ENCODE data around the gene FSTL5. TPM values are rescaled to one million over a fixed set of nuclear protein-coding genes. Genes with fewer than 3 reads are reported as not detected.

Gene FSTL5
- total and polyA plus RNA-seq, 2 of the 8 experiments (the other 6 are each of a cell fraction or from before 2014, with no cell fraction given), result 0.09 to 0.32 TPM

DNA sequence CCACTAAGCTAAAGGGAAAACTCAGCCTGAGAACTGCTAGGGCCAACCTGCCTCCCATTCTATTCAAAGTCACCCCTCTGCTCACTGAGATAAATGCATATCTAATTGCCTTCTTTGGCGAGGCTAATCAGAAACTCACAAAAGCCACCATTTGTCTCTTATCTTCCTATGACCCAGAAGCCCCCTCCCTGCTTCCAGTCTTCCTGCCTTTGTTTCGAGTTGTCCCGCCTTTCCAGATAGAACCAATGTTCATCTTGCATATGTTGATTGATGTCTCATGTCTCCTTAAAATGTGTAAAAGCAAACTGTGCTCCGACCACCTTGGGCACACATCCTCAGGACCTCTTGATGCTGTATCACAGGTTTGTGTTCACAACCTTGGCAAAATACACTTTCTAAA, 459.8 kb downstream of the FSTL5 start:
- ChIA-PET POLR2A (ENCODE audit: partially characterized antibody) (no interaction called here), CTCF (ENCODE audit: partially characterized antibody) (interaction anchor here (0.7 to 1.3 kb wide), 4 partner anchors 9 to 465 kb away, joined by 3 to 5 read pairs (median 3); no protein-coding TSS in a partner anchor)
- no peak overlapping the region for H3K27ac ChIP-seq (ENCODE audit: low read depth, low read length)
- H4K20me1 ChIP-seq (replicated peaks in 1 of 2; ENCODE audit: control insufficient read depth in 1 of 2, insufficient read depth in 2 of 2, low read length in 2 of 2), result no peaks in the 10 kb centered on the region
- H3K9me3 ChIP-seq (ENCODE audit: insufficient read depth in 2 of 2, low read depth in 1 of 2, low read length in 1 of 2), result no peaks in the 10 kb centered on the region
- no peak overlapping the region for H3K4me3 ChIP-seq (ENCODE audit: extremely low read depth in 1 of 4, insufficient read depth in 2 of 4, low read depth in 3 of 4, low read length in 4 of 4)
- no peaks in the 10 kb centered on the region for H3K36me3 ChIP-seq (ENCODE audit: control insufficient read depth in 2 of 4, insufficient read depth in 4 of 4, low read length in 3 of 4)
- H3K56ac ChIP-seq (replicated peaks; ENCODE audit: insufficient read length, low read depth, low read length), result no peak overlapping the region
- H2BK15ac ChIP-seq (ENCODE audit: low read length), result no peak overlapping the region
- H3K4ac ChIP-seq (replicated peaks; ENCODE audit: insufficient read length, low read depth, low read length), result no peak overlapping the region
- H3K79me2 ChIP-seq (ENCODE audit: control insufficient read depth in 1 of 2, insufficient read depth in 2 of 2, low read length in 2 of 2), result no peaks in the 10 kb centered on the region
- no peaks in the 10 kb centered on the region for H3K4me1 ChIP-seq (replicated peaks in 1 of 4; ENCODE audit: control insufficient read depth in 3 of 4, insufficient read depth in 4 of 4, low read length in 3 of 4)
- DNase-seq (ENCODE audit: low read depth in 1 of 2, low spot score in 2 of 2) (no peak), FAIRE-seq (no peak)
- no peaks in the 10 kb centered on the region for H3K23me2 ChIP-seq (ENCODE audit: low read depth, low read length)
- no peak overlapping the region for H2BK20ac ChIP-seq (ENCODE audit: low read length)
- H3K18ac ChIP-seq (ENCODE audit: extremely low read depth, low read length), result no peak overlapping the region
- no peak overlapping the region for H3K23ac ChIP-seq (ENCODE audit: insufficient read length)
- no peak overlapping the region for H3K14ac ChIP-seq (ENCODE audit: insufficient read length)
- H4K5ac ChIP-seq (ENCODE audit: insufficient read length, low read depth, low read length), result no peak overlapping the region
- no peak overlapping the region for H4K8ac ChIP-seq (ENCODE audit: extremely low read depth, insufficient read depth, low read length)
- no peak overlapping the region for H2BK5ac ChIP-seq (ENCODE audit: low read depth, low read length)
- no peak overlapping the region for H3K4me2 ChIP-seq (ENCODE audit: insufficient read depth in 1 of 2, low read depth in 2 of 2, low read length in 2 of 2)
- H3K27me3 ChIP-seq (replicated peaks in 1 of 4; ENCODE audit: control insufficient read depth in 3 of 4, extremely low read depth in 1 of 4, insufficient read depth in 3 of 4, low read length in 3 of 4), result no peaks in the 10 kb centered on the region
- H2BK120ac ChIP-seq (replicated peaks; ENCODE audit: low read depth, low read length), result no peak overlapping the region
- no peak overlapping the region for H4K91ac ChIP-seq (replicated peaks; ENCODE audit: insufficient read length, low read length)
- H3K79me1 ChIP-seq (ENCODE audit: low read depth, low read length), result no peaks in the 10 kb centered on the region
- H3K9ac ChIP-seq (replicated peaks in 1 of 4; ENCODE audit: extremely low read depth in 1 of 4, low read depth in 3 of 4, low read length in 3 of 4), result no peak overlapping the region
- no peak overlapping the region for H2BK12ac ChIP-seq (ENCODE audit: low read depth, low read length)
- H2AFZ ChIP-seq (ENCODE audit: low read length), result no peak overlapping the region
- H2AK5ac ChIP-seq (ENCODE audit: low read depth, low read length), result no peak overlapping the region
- 92% methylated on average over 4 of the region's 4 CpGs; no CpG with 5 or more reads in 1 of the 2 experiments for WGBS, 2 experiments (ENCODE audit: extremely low coverage in 1 of 2, insufficient coverage in 1 of 2, insufficient read length in 1 of 2, insufficient replicate concordance in 2 of 2, low coverage in 1 of 2, low lambda C conversion rate in 2 of 2, missing lambda C conversion rate in 1 of 2)
- no peak for TF ChIP-seq POLR2A (IDR thresholded peaks at IDR 0.05; ENCODE audit: control extremely low read depth in 1 of 2, low read depth in 2 of 2, low read length in 2 of 2)
- no peak for TF ChIP-seq RNF2 (IDR thresholded peaks at IDR 0.05; ENCODE audit: borderline replicate concordance, low read depth, low read length, missing control alignments, poor library complexity, severe bottlenecking)
- no peak for TF ChIP-seq BACH1 (IDR thresholded peaks at IDR 0.05; ENCODE audit: low read length)
- no peak for TF ChIP-seq CHD1 (IDR thresholded peaks at IDR 0.05; ENCODE audit: low read depth, low read length)
- no peak for TF ChIP-seq SIRT6 (IDR thresholded peaks at IDR 0.05; ENCODE audit: low read length)
- TF ChIP-seq CEBPB (IDR thresholded peaks at IDR 0.05; ENCODE audit: low read depth, low read length), result no peak
- TF ChIP-seq BCL11A (IDR thresholded peaks at IDR 0.05; ENCODE audit: low read depth in 2 of 2, low read length in 2 of 2), result no peak
- no peak for TF ChIP-seq POLR2AphosphoS5 (IDR thresholded peaks at IDR 0.05; ENCODE audit: low read depth, low read length)
- TF ChIP-seq SAP30 (IDR thresholded peaks at IDR 0.05; ENCODE audit: insufficient read depth, insufficient replicate concordance, low read length), result no peak
- no peak for TF ChIP-seq SP2 (IDR thresholded peaks at IDR 0.05; ENCODE audit: low read length)
- TF ChIP-seq PHF8 (conservative IDR thresholded peaks at IDR 0.05; ENCODE audit: low read depth, low read length), result no peak
- no peak for TF ChIP-seq TAF7 (optimal IDR thresholded peaks at IDR 0.05; ENCODE audit: borderline replicate concordance, low read depth, low read length)
- TF ChIP-seq MAFK (IDR thresholded peaks at IDR 0.05; ENCODE audit: low read depth, low read length), result no peak
- no peak for TF ChIP-seq SRF (IDR thresholded peaks at IDR 0.05; ENCODE audit: low read depth, low read length)
- TF ChIP-seq ASH2L (IDR thresholded peaks at IDR 0.05; ENCODE audit: low read length), result no peak
- no peak for TF ChIP-seq RXRA (IDR thresholded peaks at IDR 0.05; ENCODE audit: insufficient read depth, low read depth, low read length)
- no peak for TF ChIP-seq TCF12 (IDR thresholded peaks at IDR 0.05; ENCODE audit: low read depth, low read length)

All from H1 (cell line).